HEK293 (cell line): Measurements from ENCODE around the gene PLAU.

ENCODE experiments used
- BCL11B ChIP-seq: fragments of 450-650 bp; formaldehyde crosslinking; IDR thresholded peaks from 2 replicates; pipeline ENCODE4 v1.5.1; 2016; ENCODE audit warnings: low read depth, missing biosample characterization, missing genetic modification characterization
- BCL6B ChIP-seq: fragments of 450-650 bp; formaldehyde crosslinking; IDR thresholded peaks from 2 replicates; pipeline ENCODE4 v1.5.1; 2017; ENCODE audit warnings: missing biosample characterization, missing genetic modification characterization
- GLI4 ChIP-seq: fragments of 450-650 bp; formaldehyde crosslinking; IDR thresholded peaks from 2 replicates; pipeline ENCODE4 v1.5.1; 2016; ENCODE audit warnings: missing biosample characterization, missing genetic modification characterization
- GLIS2 ChIP-seq: fragments of 450-650 bp; formaldehyde crosslinking; IDR thresholded peaks from 2 replicates; pipeline ENCODE4 v1.5.1; 2016; ENCODE audit warnings: missing biosample characterization, missing genetic modification characterization
- MZF1 ChIP-seq: fragments of 450-650 bp; formaldehyde crosslinking; IDR thresholded peaks from 2 replicates; pipeline ENCODE4 v1.5.1; 2017; ENCODE audit warnings: missing biosample characterization, missing genetic modification characterization, borderline replicate concordance
- PBX3 ChIP-seq: sonication (generic); formaldehyde crosslinking; IDR thresholded peaks from 2 replicates; pipeline ENCODE4 v1.8.1; 2022; ENCODE audit warnings: mild to moderate bottlenecking, moderate library complexity, missing genetic modification reagents
- PRDM4 ChIP-seq: fragments of 450-650 bp; formaldehyde crosslinking; IDR thresholded peaks from 2 replicates; pipeline ENCODE4 v1.5.1; 2017; ENCODE audit warnings: missing biosample characterization, missing genetic modification characterization
- SALL2 ChIP-seq: fragments of 450-650 bp; formaldehyde crosslinking; IDR thresholded peaks from 2 replicates; pipeline ENCODE4 v1.5.0; 2017; ENCODE audit warnings: missing biosample characterization, mild to moderate bottlenecking, missing genetic modification characterization, borderline replicate concordance
- SETDB1 ChIP-seq: IDR thresholded peaks from one replicate; pipeline ENCODE4 v1.6.1; 2017; ENCODE audit warnings: mild to moderate bottlenecking, low read length, moderate library complexity, mixed read lengths; ENCODE audit not compliant: insufficient read length
- SP7 ChIP-seq: fragments of 450-650 bp; formaldehyde crosslinking; IDR thresholded peaks from 2 replicates; pipeline ENCODE4 v1.5.1; 2016; ENCODE audit warnings: missing biosample characterization, missing genetic modification characterization
- TCF7L2 ChIP-seq: IDR thresholded peaks from 2 replicates; pipeline ENCODE4 v1.6.1; 2011; ENCODE audit warnings: low read depth, mild to moderate bottlenecking, inconsistent platforms, low read length, moderate library complexity, borderline replicate concordance
- WT1 ChIP-seq: fragments of 450-650 bp; formaldehyde crosslinking; IDR thresholded peaks from 2 replicates; pipeline ENCODE4 v1.5.1; 2016; ENCODE audit warnings: missing biosample characterization, missing genetic modification characterization
- YY2 ChIP-seq: fragments of 450-650 bp; formaldehyde crosslinking; IDR thresholded peaks from 2 replicates; pipeline ENCODE4 v1.5.1; 2016; ENCODE audit warnings: missing biosample characterization, missing genetic modification characterization
- ZEB2 ChIP-seq: fragments of 450-650 bp; formaldehyde crosslinking; IDR thresholded peaks from 2 replicates; pipeline ENCODE4 v1.5.1; 2016; ENCODE audit warnings: missing biosample characterization, missing genetic modification characterization
- ZFP37 ChIP-seq: fragments of 450-650 bp; formaldehyde crosslinking; IDR thresholded peaks from 2 replicates; pipeline ENCODE4 v1.5.1; 2016; ENCODE audit warnings: missing biosample characterization, missing genetic modification characterization
- ZNF157 ChIP-seq: fragments of 450-650 bp; formaldehyde crosslinking; IDR thresholded peaks from 2 replicates; pipeline ENCODE4 v1.5.1; 2016; ENCODE audit warnings: missing biosample characterization, missing genetic modification characterization
- ZNF184 ChIP-seq: fragments of 450-650 bp; IDR thresholded peaks from 2 replicates; pipeline ENCODE4 v1.5.1; 2018; ENCODE audit warnings: missing biosample characterization, mild to moderate bottlenecking, missing genetic modification characterization
- ZNF23 ChIP-seq: fragments of 450-650 bp; formaldehyde crosslinking; IDR thresholded peaks from 2 replicates; pipeline ENCODE4 v1.5.1; 2016; ENCODE audit warnings: missing biosample characterization, missing genetic modification characterization, borderline replicate concordance
- ZNF24 ChIP-seq: fragments of 450-650 bp; formaldehyde crosslinking; IDR thresholded peaks from 2 replicates; pipeline ENCODE4 v1.5.1; 2016; ENCODE audit warnings: missing biosample characterization, missing genetic modification characterization
- ZNF248 ChIP-seq: fragments of 450-650 bp; formaldehyde crosslinking; IDR thresholded peaks from 2 replicates; pipeline ENCODE4 v1.5.1; 2017; ENCODE audit warnings: missing biosample characterization, missing genetic modification characterization
- ZNF26 ChIP-seq: fragments of 450-650 bp; formaldehyde crosslinking; IDR thresholded peaks from 2 replicates; pipeline ENCODE4 v1.5.1; 2016; ENCODE audit warnings: missing biosample characterization, missing genetic modification characterization
- ZNF302 ChIP-seq: fragments of 450-650 bp; formaldehyde crosslinking; IDR thresholded peaks from 2 replicates; pipeline ENCODE4 v1.5.1; 2016; ENCODE audit warnings: missing biosample characterization, missing genetic modification characterization, low read depth
- ZNF341 ChIP-seq: fragments of 450-650 bp; formaldehyde crosslinking; IDR thresholded peaks from 2 replicates; pipeline ENCODE4; 2016; ENCODE audit warnings: low read depth, missing biosample characterization, missing genetic modification characterization
- ZNF416 ChIP-seq: fragments of 450-650 bp; formaldehyde crosslinking; IDR thresholded peaks from 2 replicates; pipeline ENCODE4 v1.5.1; 2016; ENCODE audit warnings: missing biosample characterization, missing genetic modification characterization
- ZNF548 ChIP-seq: fragments of 450-650 bp; formaldehyde crosslinking; IDR thresholded peaks from 2 replicates; pipeline ENCODE4 v1.5.1; 2016; ENCODE audit warnings: missing biosample characterization, missing genetic modification characterization
- ZNF560 ChIP-seq: fragments of 450-650 bp; formaldehyde crosslinking; IDR thresholded peaks from 2 replicates; pipeline ENCODE4 v1.5.1; 2017; ENCODE audit warnings: missing biosample characterization, missing genetic modification characterization, borderline replicate concordance
- ZNF629 ChIP-seq: fragments of 450-650 bp; formaldehyde crosslinking; IDR thresholded peaks from 2 replicates; pipeline ENCODE4 v1.5.1; 2017; ENCODE audit warnings: missing biosample characterization, missing genetic modification characterization
- ZNF660 ChIP-seq: fragments of 450-650 bp; IDR thresholded peaks from 2 replicates; pipeline ENCODE4 v1.5.1; 2018; ENCODE audit warnings: missing biosample characterization, mild to moderate bottlenecking, missing genetic modification characterization
- ZNF677 ChIP-seq: fragments of 450-650 bp; IDR thresholded peaks from 2 replicates; pipeline ENCODE4 v1.5.0; 2018; ENCODE audit warnings: missing biosample characterization, mild to moderate bottlenecking, missing genetic modification characterization, moderate library complexity
- ZNF785 ChIP-seq: fragments of 450-650 bp; formaldehyde crosslinking; IDR thresholded peaks from 2 replicates; pipeline ENCODE4 v1.5.1; 2016; ENCODE audit warnings: missing biosample characterization, missing genetic modification characterization
- ZSCAN16 ChIP-seq: fragments of 450-650 bp; formaldehyde crosslinking; IDR thresholded peaks from 2 replicates; pipeline ENCODE4 v1.5.1; 2016; ENCODE audit warnings: missing biosample characterization, missing genetic modification characterization

Gene PLAU

GRCh38 chr10:73910764-73911552 is at the start of gene PLAU (continued):
- TF ChIP-seq GLIS2 (tag by site-specific recombination) (peak; percentile 52), YY2 (tag by site-specific recombination) (no peak), ZNF560 (tag by site-specific recombination) (no peak), PRDM4 (tag by site-specific recombination) (no peak), ZNF157 (tag by site-specific recombination) (no peak), SALL2 (tag by site-specific recombination) (no peak), ZNF341 (tag by site-specific recombination) (no peak), SP7 (tag by site-specific recombination) (no peak), ZNF248 (tag by site-specific recombination) (no peak), ZFP37 (no peak), ZNF184 (tag by site-specific recombination) (no peak), BCL11B (tag by site-specific recombination) (no peak), GLI4 (tag by site-specific recombination) (no peak), ZNF677 (0 out of 2 replicates have a peak, but pooled peaks have one; percentile 33), SETDB1 (no peak), ZNF416 (tag by site-specific recombination) (no peak), ZNF660 (tag by site-specific recombination) (0 out of 2 replicates have a peak, but pooled peaks have one; percentile 49), ZNF548 (no peak), MZF1 (tag by site-specific recombination) (no peak), WT1 (no peak), ZNF629 (tag by site-specific recombination) (no peak), ZEB2 (tag by site-specific recombination) (no peak), ZNF785 (tag by site-specific recombination) (no peak), ZNF23 (tag by site-specific recombination) (no peak), ZNF26 (tag by site-specific recombination) (no peak), BCL6B (tag by site-specific recombination) (no peak), PBX3 (CRISPR knock-in tag) (no peak), ZSCAN16 (tag by site-specific recombination) (no peak), TCF7L2 (no peak), ZNF302 (no peak), ZNF24 (no peak)
